ENCODE results near the gene PGAP6. TPM values are rescaled to one million over a fixed set of nuclear protein-coding genes. Genes with fewer than 3 reads are reported as not detected.
A peak's percentile ranks its signal among the peaks of the same experiment; 100 is the strongest.
"Not testable (repeated sequence)": the region's sequence is repeated elsewhere in the genome, so short reads cannot be mapped to it uniquely, and the experiment has no call there.

PGAP6 gene, protein sequence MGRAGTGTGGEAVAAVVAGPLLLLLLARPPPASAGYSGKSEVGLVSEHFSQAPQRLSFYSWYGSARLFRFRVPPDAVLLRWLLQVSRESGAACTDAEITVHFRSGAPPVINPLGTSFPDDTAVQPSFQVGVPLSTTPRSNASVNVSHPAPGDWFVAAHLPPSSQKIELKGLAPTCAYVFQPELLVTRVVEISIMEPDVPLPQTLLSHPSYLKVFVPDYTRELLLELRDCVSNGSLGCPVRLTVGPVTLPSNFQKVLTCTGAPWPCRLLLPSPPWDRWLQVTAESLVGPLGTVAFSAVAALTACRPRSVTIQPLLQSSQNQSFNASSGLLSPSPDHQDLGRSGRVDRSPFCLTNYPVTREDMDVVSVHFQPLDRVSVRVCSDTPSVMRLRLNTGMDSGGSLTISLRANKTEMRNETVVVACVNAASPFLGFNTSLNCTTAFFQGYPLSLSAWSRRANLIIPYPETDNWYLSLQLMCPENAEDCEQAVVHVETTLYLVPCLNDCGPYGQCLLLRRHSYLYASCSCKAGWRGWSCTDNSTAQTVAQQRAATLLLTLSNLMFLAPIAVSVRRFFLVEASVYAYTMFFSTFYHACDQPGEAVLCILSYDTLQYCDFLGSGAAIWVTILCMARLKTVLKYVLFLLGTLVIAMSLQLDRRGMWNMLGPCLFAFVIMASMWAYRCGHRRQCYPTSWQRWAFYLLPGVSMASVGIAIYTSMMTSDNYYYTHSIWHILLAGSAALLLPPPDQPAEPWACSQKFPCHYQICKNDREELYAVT
- total RNA-seq, result 66.6 and 120 TPM in 2 replicates

GRCh38 chr16:381789-382717, at the start of gene PGAP6:
Gene PGAP6 (minus strand): TSS chr16:381978. CDS start chr16:381821, 157 bp downstream.
- DNase-seq (ENCODE audit: low read depth in 2 of 2), result peak in 1 of 2 donors; percentile 56

DNA sequence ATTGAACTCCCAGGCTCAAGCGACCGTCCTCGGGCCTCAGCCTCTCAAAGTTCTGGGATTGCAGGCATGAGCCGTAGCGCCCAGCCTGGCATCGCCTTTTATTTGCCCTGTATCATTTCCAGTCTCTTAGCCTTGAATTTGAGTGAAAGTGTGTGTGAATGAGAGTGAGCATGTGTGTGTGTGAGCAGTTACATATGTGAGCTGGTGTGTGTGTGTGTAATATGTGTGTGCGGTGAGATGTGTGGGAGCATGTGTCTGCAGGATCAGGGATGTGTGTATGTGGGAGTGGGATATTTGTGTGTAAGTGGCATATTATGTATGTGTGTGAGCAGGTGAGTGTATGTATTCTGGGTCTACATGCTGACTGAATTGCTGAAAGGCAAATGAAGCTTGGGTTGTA, 49.1 kb upstream of the PGAP6 start:
- DNase-seq (ENCODE audit: low read depth in 2 of 2), result no peak

GRCh38 chr16:427250-427649, 45.5 kb upstream of the PGAP6 start:
- no peak for DNase-seq (ENCODE audit: low read depth in 2 of 2)

GRCh38 chr16:426906-427249, 45.1 kb upstream of the PGAP6 start:
- no peak for DNase-seq (ENCODE audit: low read depth in 2 of 2)

GRCh38 chr16:426115-426905, 44.5 kb upstream of the PGAP6 start:
- peak in 1 of 2 donors; percentile 27 for DNase-seq (ENCODE audit: low read depth in 2 of 2)

- DNase-seq (ENCODE audit: low read depth in 2 of 2), result no peak
Measured at GRCh38 chr16:425740-426114, 43.9 kb upstream of the PGAP6 start.

- peak; percentile 31 to 90 for DNase-seq (ENCODE audit: low read depth in 2 of 2)
Measured at GRCh38 chr16:425082-425718, 43.4 kb upstream of the PGAP6 start, which contains the start of gene RAB11FIP3. Gene RAB11FIP3 (plus strand): TSS chr16:425649. CDS start chr16:426007, 358 bp downstream.

GRCh38 chr16:424623-425081, 42.9 kb upstream of the PGAP6 start:
- peak in 1 of 2 donors; percentile 37 for DNase-seq (ENCODE audit: low read depth in 2 of 2)

- peak; percentile 14 to 87 for DNase-seq (ENCODE audit: low read depth in 2 of 2)
Measured at GRCh38 chr16:424033-424622, 42.4 kb upstream of the PGAP6 start.

DNA sequence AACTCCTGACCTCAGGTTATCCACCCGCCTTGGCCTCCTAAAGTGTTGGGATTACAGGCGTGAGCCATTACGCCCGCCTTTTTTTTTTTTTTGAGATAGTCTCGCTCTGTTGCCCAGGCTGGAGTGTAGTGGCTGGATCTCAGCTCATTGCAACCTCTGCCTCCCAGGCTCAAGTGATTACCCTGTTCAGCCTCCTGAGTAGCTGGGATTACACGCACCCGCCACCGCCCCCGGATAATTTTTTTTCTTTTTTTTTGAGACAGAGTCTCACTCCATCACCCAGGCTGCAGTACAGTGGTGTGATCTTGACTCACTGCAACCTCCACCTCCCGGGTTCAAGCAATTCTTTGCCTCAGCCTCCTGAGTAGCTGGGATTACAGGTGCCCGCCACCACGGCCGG, 40.4 kb upstream of the PGAP6 start:
- not testable (repeated sequence) for DNase-seq (ENCODE audit: low read depth in 2 of 2)

- DNase-seq (ENCODE audit: low read depth in 2 of 2), result not testable (repeated sequence)
Measured at GRCh38 chr16:415170-415498, 33.4 kb upstream of the PGAP6 start.

GRCh38 chr16:414395-415169, 32.8 kb upstream of the PGAP6 start:
- no peak for DNase-seq (ENCODE audit: low read depth in 2 of 2)

- DNase-seq (ENCODE audit: low read depth in 2 of 2), result no peak
Measured at GRCh38 chr16:411576-412265, 29.9 kb upstream of the PGAP6 start.

- DNase-seq (ENCODE audit: low read depth in 2 of 2), result no peak
Measured at GRCh38 chr16:410516-411178, 28.9 kb upstream of the PGAP6 start.

DNA sequence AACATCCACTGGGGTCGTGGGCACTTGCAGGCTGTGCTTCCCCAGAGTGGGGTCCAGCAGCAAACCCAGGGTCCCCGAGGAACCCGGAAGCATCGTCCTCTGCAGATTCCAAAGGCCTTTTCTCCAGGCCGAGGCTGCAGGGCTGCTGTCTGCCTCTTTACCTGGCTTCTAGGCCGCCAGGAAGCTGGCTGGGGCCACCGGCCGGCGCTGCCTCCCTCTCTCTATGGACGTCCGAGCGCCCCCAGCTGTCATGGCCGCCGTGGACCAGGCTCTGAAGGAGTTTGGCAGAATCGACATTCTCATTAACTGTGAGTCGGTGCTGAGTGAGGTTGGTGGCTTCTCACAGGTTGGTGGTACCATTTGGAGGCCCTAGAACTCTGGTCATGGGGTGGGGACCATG, 25.5 kb upstream of the PGAP6 start:
- DNase-seq (ENCODE audit: low read depth in 2 of 2), result no peak

DNA sequence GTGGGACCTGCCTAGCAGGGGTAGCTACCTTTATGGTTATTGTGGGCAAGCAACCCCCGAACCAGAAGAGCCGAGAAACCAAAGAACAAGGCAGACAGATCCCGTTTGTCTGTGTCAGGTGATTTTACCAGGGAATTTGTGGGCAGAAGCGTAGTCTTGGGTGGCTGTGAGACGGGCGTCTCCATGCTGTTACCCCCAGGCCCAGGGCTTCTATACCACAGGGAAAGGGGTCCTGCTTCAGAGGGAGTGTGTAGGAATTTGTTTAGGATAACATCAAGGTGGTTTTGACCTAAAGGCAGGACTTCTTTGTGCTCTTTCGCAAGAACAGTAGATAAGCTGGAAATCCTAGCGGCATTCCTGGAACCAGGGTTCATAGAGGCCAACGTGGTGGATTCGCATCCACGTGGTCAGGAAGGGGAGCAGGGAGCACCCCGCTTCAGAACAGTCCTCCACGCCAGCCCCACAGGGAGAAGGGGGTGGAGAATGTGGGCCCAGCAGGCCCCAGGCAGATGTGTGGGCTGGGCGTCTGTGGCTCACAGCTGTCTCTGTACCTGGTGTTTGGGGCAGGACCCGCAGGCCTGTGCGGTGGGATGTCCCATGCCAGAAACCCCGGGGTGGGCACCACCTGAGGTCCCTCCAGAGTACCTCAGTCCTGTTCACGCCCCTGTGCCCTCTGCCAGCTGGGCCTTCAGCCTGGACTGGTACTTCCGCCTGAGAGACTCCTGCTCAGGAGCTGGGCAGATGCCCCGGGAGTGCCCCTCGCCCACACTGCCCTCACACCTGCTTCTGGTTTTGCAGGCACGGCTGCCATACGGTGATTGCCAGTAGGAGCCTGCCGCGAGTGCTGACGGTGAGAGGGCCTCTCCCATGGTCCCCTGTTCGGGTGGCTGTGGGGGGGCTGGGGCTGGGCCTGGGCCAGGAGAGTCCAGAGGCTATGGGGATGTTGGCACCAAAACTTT, 24.0 kb upstream of the PGAP6 start:
- no peak for DNase-seq (ENCODE audit: low read depth in 2 of 2)

GRCh38 chr16:404971-405486, 23.3 kb upstream of the PGAP6 start:
- DNase-seq (ENCODE audit: low read depth in 2 of 2), result no peak
